SU-DHL-6 (cell line): ENCODE measurements around the gene LRRN4.

Experiments
- CTCF ChIP-seq: fragments of 200-600 bp; sonication (generic); IDR thresholded peaks from one replicate; pipeline ENCODE4 v1.5.1; 2017; ENCODE audit warnings: antibody characterized with exemption, mild to moderate bottlenecking, low read length, moderate library complexity; ENCODE audit not compliant: insufficient read depth, poor library complexity, severe bottlenecking
- EZH2phosphoT487 ChIP-seq: fragments of 200-600 bp; sonication (generic), shearing (Covaris generic); conservative IDR thresholded peaks from 2 replicates; pipeline ENCODE4 v1.6.1; 2018; ENCODE audit warnings: mild to moderate bottlenecking, antibody characterized with exemption, low read length, moderate library complexity, mixed read lengths

DNA sequence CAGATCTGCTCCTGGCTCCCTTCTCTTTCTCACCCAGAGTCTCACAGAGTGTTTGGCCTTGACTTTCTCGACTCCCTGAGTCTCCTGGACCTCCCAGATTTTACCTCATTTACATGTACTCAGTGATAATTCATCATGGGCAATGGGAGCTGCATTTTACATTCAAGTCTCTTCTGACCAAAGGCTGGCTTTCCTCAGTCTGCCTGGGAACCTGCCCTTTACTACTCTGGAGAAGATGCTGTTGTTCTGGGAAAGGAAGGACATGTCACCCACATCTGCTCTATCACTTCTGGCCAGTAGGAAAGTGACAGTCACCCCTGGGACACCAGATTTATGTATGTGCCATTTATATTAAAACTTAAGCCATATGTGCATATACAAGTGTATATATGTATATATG is 7.4 kb downstream of the LRRN4 start:
- no peak for TF ChIP-seq CTCF
- TF ChIP-seq EZH2phosphoT487 = no peak
